ENCODE measurements around the gene DNAH8. TPM values are rescaled to one million over a fixed set of nuclear protein-coding genes. Genes with fewer than 3 reads are reported as not detected.

DNAH8 gene
- total and polyA plus RNA-seq, 2 donors from 2014 or later, result 0.50 TPM; not detected in 1

DNA sequence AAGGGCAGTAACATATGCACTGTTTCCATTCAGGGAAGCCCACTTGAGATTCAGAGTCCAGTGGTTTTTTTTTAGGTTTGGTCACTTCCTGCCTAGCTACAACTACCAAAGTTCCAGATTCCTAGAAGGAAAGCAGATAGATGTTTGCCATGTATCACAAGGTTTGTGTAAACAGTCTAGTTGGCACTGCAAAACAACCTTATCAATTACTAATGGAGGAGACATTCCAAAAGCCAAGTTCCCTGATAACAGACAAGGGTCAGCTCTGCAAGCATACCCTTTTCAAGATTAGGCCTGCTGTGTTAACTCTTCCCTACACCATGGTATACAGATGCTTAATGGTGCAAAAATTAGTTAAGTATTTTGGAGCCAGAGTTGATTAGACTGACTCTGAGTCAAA lies 192.2 kb downstream of the DNAH8 start:
- no peaks in the 10 kb centered on the region for H3K36me3 ChIP-seq (ENCODE audit: control insufficient read depth in 2 of 3, insufficient read depth in 3 of 3, low read length in 3 of 3)
- H3K4me1 ChIP-seq (ENCODE audit: control insufficient read depth in 2 of 3, insufficient read depth in 2 of 3, low read depth in 1 of 3, low read length in 3 of 3), result no peaks in the 10 kb centered on the region
- TF ChIP-seq, protein P1, sequence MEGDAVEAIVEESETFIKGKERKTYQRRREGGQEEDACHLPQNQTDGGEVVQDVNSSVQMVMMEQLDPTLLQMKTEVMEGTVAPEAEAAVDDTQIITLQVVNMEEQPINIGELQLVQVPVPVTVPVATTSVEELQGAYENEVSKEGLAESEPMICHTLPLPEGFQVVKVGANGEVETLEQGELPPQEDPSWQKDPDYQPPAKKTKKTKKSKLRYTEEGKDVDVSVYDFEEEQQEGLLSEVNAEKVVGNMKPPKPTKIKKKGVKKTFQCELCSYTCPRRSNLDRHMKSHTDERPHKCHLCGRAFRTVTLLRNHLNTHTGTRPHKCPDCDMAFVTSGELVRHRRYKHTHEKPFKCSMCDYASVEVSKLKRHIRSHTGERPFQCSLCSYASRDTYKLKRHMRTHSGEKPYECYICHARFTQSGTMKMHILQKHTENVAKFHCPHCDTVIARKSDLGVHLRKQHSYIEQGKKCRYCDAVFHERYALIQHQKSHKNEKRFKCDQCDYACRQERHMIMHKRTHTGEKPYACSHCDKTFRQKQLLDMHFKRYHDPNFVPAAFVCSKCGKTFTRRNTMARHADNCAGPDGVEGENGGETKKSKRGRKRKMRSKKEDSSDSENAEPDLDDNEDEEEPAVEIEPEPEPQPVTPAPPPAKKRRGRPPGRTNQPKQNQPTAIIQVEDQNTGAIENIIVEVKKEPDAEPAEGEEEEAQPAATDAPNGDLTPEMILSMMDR (IDR thresholded peaks at IDR 0.05; ENCODE audit: borderline replicate concordance, extremely low read depth, insufficient read depth), result no peak
- H3K9me3 ChIP-seq (ENCODE audit: control insufficient read depth in 2 of 3, insufficient read depth in 1 of 3, low read length in 3 of 3), result no peaks in the 10 kb centered on the region
- DNase-seq (no peak), FAIRE-seq (no peak)
- no peak overlapping the region for H3K9ac ChIP-seq (ENCODE audit: low read length in 3 of 3)
- no peaks in the 10 kb centered on the region for H3K27me3 ChIP-seq (ENCODE audit: control insufficient read depth, insufficient read depth, low read length)
- intact Hi-C loops (cut with DNase I), result no loop called here
- H3K4me3 ChIP-seq (ENCODE audit: low read length in 3 of 3), result no peak overlapping the region
- no peak overlapping the region for H3K27ac ChIP-seq (ENCODE audit: low read depth in 2 of 2, low read length in 2 of 2)

DNA sequence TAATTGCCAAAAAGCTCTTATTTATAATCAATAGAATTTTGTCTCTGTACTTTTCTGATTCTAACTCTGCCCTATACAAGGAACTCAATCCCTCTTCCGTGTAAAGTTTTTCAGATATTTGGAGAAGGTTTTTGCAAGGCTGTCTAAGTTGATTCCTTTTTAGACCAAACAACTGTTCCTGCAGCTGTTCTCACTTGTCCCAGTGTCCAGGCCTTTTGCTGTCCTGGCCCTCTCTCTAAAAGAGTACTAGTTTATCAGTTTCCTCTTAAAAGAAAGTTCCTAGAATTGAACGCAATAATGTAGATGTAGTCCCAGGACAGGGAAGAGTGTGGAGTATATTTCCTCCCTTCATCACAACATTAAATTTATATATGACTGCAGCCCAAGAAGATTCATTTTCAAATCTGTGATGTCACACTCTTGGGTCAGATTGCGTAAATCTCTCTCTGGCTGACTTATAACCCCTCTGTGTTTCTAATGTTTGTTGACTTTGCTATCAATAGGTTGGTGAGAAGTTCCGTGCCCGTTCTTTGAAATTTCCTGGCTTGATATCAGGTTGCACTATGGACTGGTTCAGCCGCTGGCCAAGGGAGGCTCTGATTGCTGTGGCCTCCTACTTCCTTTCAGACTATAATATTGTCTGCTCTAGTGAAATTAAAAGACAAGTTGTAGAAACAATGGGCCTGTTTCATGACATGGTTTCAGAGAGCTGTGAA lies 194.1 kb downstream of the DNAH8 start:
- intact Hi-C loops (cut with DNase I), result no loop called here
- H3K27me3 ChIP-seq (ENCODE audit: control insufficient read depth, insufficient read depth, low read length), result no peaks in the 10 kb centered on the region
- no peaks in the 10 kb centered on the region for H3K9me3 ChIP-seq (ENCODE audit: control insufficient read depth in 2 of 3, insufficient read depth in 1 of 3, low read length in 3 of 3)
- no peaks in the 10 kb centered on the region for H3K36me3 ChIP-seq (ENCODE audit: control insufficient read depth in 2 of 3, insufficient read depth in 3 of 3, low read length in 3 of 3)
- H3K9ac ChIP-seq (ENCODE audit: low read length in 3 of 3), result no peak overlapping the region
- TF ChIP-seq, protein P1 (IDR thresholded peaks at IDR 0.05; ENCODE audit: borderline replicate concordance, extremely low read depth, insufficient read depth), result no peak
- H3K4me3 ChIP-seq (ENCODE audit: low read length in 3 of 3), result no peak overlapping the region
- peak in 3 of 5 donors; percentile 22 to 45 (median 26) for DNase-seq
- no peaks in the 10 kb centered on the region for H3K4me1 ChIP-seq (ENCODE audit: control insufficient read depth in 2 of 3, insufficient read depth in 2 of 3, low read depth in 1 of 3, low read length in 3 of 3)
- no peak overlapping the region for H3K27ac ChIP-seq (ENCODE audit: low read depth in 2 of 2, low read length in 2 of 2)
- no peak for FAIRE-seq

DNA sequence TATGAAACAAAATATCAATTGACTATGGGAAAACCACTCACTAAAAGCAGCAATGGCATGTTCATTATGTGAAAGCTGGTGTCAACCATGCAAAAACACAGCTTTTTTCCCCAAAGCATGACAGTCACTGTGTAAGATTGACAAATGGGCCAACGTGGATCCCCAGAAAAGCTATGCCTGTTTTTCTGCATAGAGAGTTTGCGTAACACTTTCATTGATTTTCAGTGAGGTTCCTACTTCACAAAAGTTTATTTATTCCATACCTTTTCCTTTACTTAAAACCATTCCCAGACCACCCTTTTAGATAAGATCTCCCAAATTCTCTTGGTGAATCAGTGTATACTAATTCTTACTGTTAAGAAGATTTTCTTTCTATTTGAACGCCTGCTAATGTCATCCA lies 195.1 kb downstream of the DNAH8 start:
- Histone ChIP-seq H3K27ac (ENCODE audit: low read depth in 2 of 2, low read length in 2 of 2) (no peak overlapping the region), H3K9ac (ENCODE audit: low read length in 3 of 3) (no peak overlapping the region), H3K36me3 (ENCODE audit: control insufficient read depth in 2 of 3, insufficient read depth in 3 of 3, low read length in 3 of 3) (no peaks in the 10 kb centered on the region), H3K4me1 (ENCODE audit: control insufficient read depth in 2 of 3, insufficient read depth in 2 of 3, low read depth in 1 of 3, low read length in 3 of 3) (no peaks in the 10 kb centered on the region), H3K4me3 (ENCODE audit: low read length in 3 of 3) (no peak overlapping the region), H3K27me3 (ENCODE audit: control insufficient read depth, insufficient read depth, low read length) (no peaks in the 10 kb centered on the region), H3K9me3 (ENCODE audit: control insufficient read depth in 2 of 3, insufficient read depth in 1 of 3, low read length in 3 of 3) (no peaks in the 10 kb centered on the region)
- TF ChIP-seq, protein P1 (IDR thresholded peaks at IDR 0.05; ENCODE audit: borderline replicate concordance, extremely low read depth, insufficient read depth), result no peak
- no peak for FAIRE-seq
- no peak for DNase-seq
- intact Hi-C loops (cut with DNase I), result no loop called here

DNA sequence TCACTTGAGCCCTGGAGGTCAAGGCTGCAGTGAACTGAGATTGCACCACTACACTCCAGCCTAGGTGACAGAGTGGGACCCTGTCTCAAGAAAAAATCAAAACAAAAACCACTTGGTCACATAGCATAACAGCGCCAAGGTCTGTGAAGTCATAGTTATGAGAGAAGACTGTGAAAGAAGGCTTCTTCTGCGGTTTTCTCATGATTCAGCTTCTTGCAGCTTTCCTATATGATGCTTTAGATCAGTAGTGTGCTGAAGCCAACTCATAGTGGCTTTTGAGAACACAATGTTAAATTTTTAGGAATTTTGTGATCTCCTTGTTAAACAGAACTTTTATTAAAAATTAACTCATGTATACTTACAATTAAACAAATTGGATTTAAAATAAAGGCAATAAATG lies 197.3 kb downstream of the DNAH8 start:
- intact Hi-C loops (cut with DNase I), result no loop called here
- Histone ChIP-seq H3K27me3 (ENCODE audit: control insufficient read depth, insufficient read depth, low read length) (no peaks in the 10 kb centered on the region), H3K4me3 (ENCODE audit: low read length in 3 of 3) (no peak overlapping the region), H3K4me1 (ENCODE audit: control insufficient read depth in 2 of 3, insufficient read depth in 2 of 3, low read depth in 1 of 3, low read length in 3 of 3) (no peaks in the 10 kb centered on the region), H3K27ac (ENCODE audit: low read depth in 2 of 2, low read length in 2 of 2) (no peak overlapping the region), H3K36me3 (ENCODE audit: control insufficient read depth in 2 of 3, insufficient read depth in 3 of 3, low read length in 3 of 3) (no peaks in the 10 kb centered on the region), H3K9me3 (ENCODE audit: control insufficient read depth in 2 of 3, insufficient read depth in 1 of 3, low read length in 3 of 3) (no peaks in the 10 kb centered on the region), H3K9ac (ENCODE audit: low read length in 3 of 3) (no peak overlapping the region)
- TF ChIP-seq, protein P1 (IDR thresholded peaks at IDR 0.05; ENCODE audit: borderline replicate concordance, extremely low read depth, insufficient read depth), result no peak
- DNase-seq, result no peak
- FAIRE-seq, result no peak

Data from kidney (tissue), 14 donors.